Liver (tissue), 9 donors: ENCODE data around the gene PFKL. TPM values are rescaled to one million over a fixed set of nuclear protein-coding genes. Genes with fewer than 3 reads are reported as not detected.

Source experiments
- DNase-seq: peaks from one replicate; pipeline ENCODE4 v3.0.0-alpha.2; 2017; ENCODE audit warnings: low spot score
- H3K27ac ChIP-seq, 2 donors: one replicate each; pipeline ENCODE4 v1.7.0; 2013; ENCODE audit warnings: inconsistent platforms in 2 of 2, low read length in 2 of 2, control low read depth in 1 of 2, low read depth in 1 of 2, mild to moderate bottlenecking in 1 of 2
- H3K27me3 ChIP-seq, 4 donors: one replicate each; pipeline versions ENCODE4 v1.6.1 to v1.7.0; 2013; ENCODE audit warnings: low read length in 3 of 4, inconsistent platforms in 1 of 4, mild to moderate bottlenecking in 1 of 4, moderate library complexity in 1 of 4; ENCODE audit not compliant: control insufficient read depth in 4 of 4, insufficient read depth in 4 of 4
- H3K36me3 ChIP-seq, 4 donors: one replicate each; pipeline versions ENCODE4 v1.6.1 to v1.7.0; 2013; ENCODE audit warnings: low read length in 3 of 4, mild to moderate bottlenecking in 3 of 4, low read depth in 1 of 4, moderate library complexity in 1 of 4; ENCODE audit not compliant: control insufficient read depth in 4 of 4, insufficient read depth in 3 of 4
- H3K4me1 ChIP-seq, 4 donors: one replicate each; pipeline versions ENCODE4 v1.6.1 to v1.7.0; 2013; ENCODE audit warnings: low read length in 3 of 4, mild to moderate bottlenecking in 3 of 4, moderate library complexity in 1 of 4; ENCODE audit not compliant: control insufficient read depth in 4 of 4, insufficient read depth in 4 of 4
- H3K4me3 ChIP-seq, 3 donors: one replicate each; pipeline versions ENCODE4 v1.6.1 to v1.7.0; 2013; ENCODE audit warnings: low read length in 3 of 3, control low read depth in 1 of 3, low read depth in 1 of 3, mild to moderate bottlenecking in 1 of 3
- H3K9ac ChIP-seq, 2 donors: one replicate each; pipeline ENCODE4 v1.7.0; 2013; ENCODE audit warnings: low read length in 2 of 2, mild to moderate bottlenecking in 2 of 2, moderate library complexity in 2 of 2, control low read depth in 1 of 2, low read depth in 1 of 2
- H3K9me3 ChIP-seq, 4 donors: one replicate each; pipeline versions ENCODE4 v1.6.1 to v1.7.0; 2013; ENCODE audit warnings: low read length in 3 of 4; ENCODE audit not compliant: control insufficient read depth in 4 of 4
- FOXA1 ChIP-seq: IDR thresholded peaks from 2 replicates; pipeline ENCODE4 v1.6.1; 2016; ENCODE audit warnings: antibody characterized with exemption
- FOXA2 ChIP-seq: IDR thresholded peaks from 2 replicates; pipeline ENCODE4 v1.6.1; 2016; ENCODE audit warnings: antibody characterized with exemption
- GABPA ChIP-seq, 2 donors: IDR thresholded peaks in 1 of 2; conservative IDR thresholded peaks in 1 of 2; 2 replicates each; pipeline ENCODE4 v1.6.1; 2016; ENCODE audit warnings: antibody characterized with exemption in 2 of 2, mild to moderate bottlenecking in 1 of 2, moderate library complexity in 1 of 2
- HNF4A ChIP-seq, 2 donors: conservative IDR thresholded peaks; 2 replicates each; pipeline ENCODE4 v1.6.1; 2016; ENCODE audit warnings: antibody characterized with exemption in 2 of 2, mild to moderate bottlenecking in 2 of 2
- HNF4G ChIP-seq: IDR thresholded peaks from 2 replicates; pipeline ENCODE4 v1.6.1; 2016; ENCODE audit warnings: antibody characterized with exemption
- JUND ChIP-seq, 2 donors: IDR thresholded peaks; 2 replicates each; pipeline ENCODE4 v1.6.1; 2016; ENCODE audit warnings: antibody characterized with exemption in 2 of 2
- MAX ChIP-seq: IDR thresholded peaks from 2 replicates; pipeline ENCODE4 v1.6.1; 2016; ENCODE audit warnings: antibody characterized with exemption
- NR2F2 ChIP-seq: IDR thresholded peaks from 2 replicates; pipeline ENCODE4 v1.6.1; 2016; ENCODE audit warnings: antibody characterized with exemption
- RAD21 ChIP-seq, 2 donors: IDR thresholded peaks; 2 replicates each; pipeline ENCODE4 v1.6.1; 2016; ENCODE audit warnings: antibody characterized with exemption in 2 of 2, mild to moderate bottlenecking in 2 of 2
- RXRA ChIP-seq, 2 donors: IDR thresholded peaks; 2 replicates each; pipeline ENCODE4 v1.6.1; 2017 to 2018; ENCODE audit warnings: antibody characterized with exemption in 2 of 2, mild to moderate bottlenecking in 1 of 2
- SP1 ChIP-seq: IDR thresholded peaks from 2 replicates; pipeline ENCODE4 v1.6.1; 2018; ENCODE audit warnings: antibody characterized with exemption, mild to moderate bottlenecking
- TAF1 ChIP-seq: conservative IDR thresholded peaks from 2 replicates; pipeline ENCODE4 v1.6.1; 2016; ENCODE audit warnings: antibody characterized with exemption, mild to moderate bottlenecking
- YY1 ChIP-seq: IDR thresholded peaks from 2 replicates; pipeline ENCODE4 v1.6.1; 2016; ENCODE audit warnings: antibody characterized with exemption, mild to moderate bottlenecking
- WGBS: extraction: QIAGEN DNeasy Blood & Tissue Kit; methylation state at CpG from one replicate; pipeline ENCODE4 v1.1.7; 2013; 5-methylcytosine and 5-hydroxymethylcytosine counted together
- polyA plus RNA-seq, 2 donors: library from polyadenylated mRNA; stranded (reverse) in 1 of 2; unstranded in 1 of 2; fragments of 200-250 nt in 1 of 2; fragments of >200 nt in 1 of 2; fragmentation: Nextera tagmentation in 1 of 2; extraction: Ambion mirVana in 1 of 2; gene quantifications; one replicate each; pipeline versions ENCODE4 v1.2.1 to v1.2.3, GENCODE V29; 2013 to 2015
- total RNA-seq, 2 donors: library from RNA; depleted of rRNA; stranded (reverse); fragments of >200 nt; gene quantifications; one replicate each; pipeline ENCODE4 v1.2.3, GENCODE V29; 2014
- TF ChIP-seq, protein P1 (sequence below): fragments of 150-350 bp; IDR thresholded peaks from 2 replicates; pipeline ENCODE4 v1.5.1; 2017; ENCODE audit warnings: improper control_type of control experiment, low read depth, low read length; ENCODE audit not compliant: missing input control
- TF ChIP-seq, protein P2 (sequence below): IDR thresholded peaks from 2 replicates; pipeline ENCODE4 v1.6.1; 2016; ENCODE audit warnings: antibody characterized with exemption
- TF ChIP-seq, protein P3 (sequence below): IDR thresholded peaks from 2 replicates; pipeline ENCODE4 v1.6.1; 2016; ENCODE audit warnings: antibody characterized with exemption
- donor health status: healthy.
- donor health status: healthy.
- donor health status: healthy.
- donor health status: healthy.
- donor health status: healthy.

The PFKL gene
- total and polyA plus RNA-seq, 4 donors = 48.1 to 98.4 (median 81.0) TPM

DNA sequence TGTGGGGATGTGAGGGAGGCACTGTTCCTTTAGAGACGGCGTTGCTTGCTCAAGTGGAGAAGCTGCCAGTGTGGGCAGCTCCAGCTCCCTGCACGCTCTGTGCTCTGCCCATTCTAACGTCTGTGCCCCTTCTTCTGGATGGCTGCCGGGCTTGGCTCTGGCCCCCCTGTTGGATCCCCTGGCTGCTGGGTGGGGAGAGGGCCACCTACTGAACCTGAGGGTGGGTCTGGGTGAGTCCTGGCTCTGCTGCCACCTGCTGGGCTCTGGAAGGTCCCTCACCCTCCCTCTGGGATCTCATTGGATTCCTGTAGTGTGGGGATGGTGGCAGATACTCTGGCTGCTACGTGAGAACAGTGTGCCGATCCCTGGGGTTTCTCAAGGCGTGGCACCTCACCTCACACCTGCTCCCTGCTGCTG, 5.0 kb downstream of the PFKL start:
- H3K36me3 ChIP-seq = peaks cover 0 to 12% (median 1%) of the 10 kb centered on the region in 4 donors
- WGBS = 66% methylated on average over 8 of the region's 8 CpGs
- H3K4me3 ChIP-seq = no peak overlapping the region
- TF ChIP-seq MAX (no peak), RXRA (IDR thresholded peaks at IDR 0.05) (no peak), HNF4G (no peak), JUND (IDR thresholded peaks at IDR 0.05) (no peak), RAD21 (IDR thresholded peaks at IDR 0.05) (peak in 1 of 2 donors; percentile 76), HNF4A (conservative IDR thresholded peaks at IDR 0.05) (no peak), GABPA (IDR thresholded peaks at IDR 0.05 in 1 of 2, conservative IDR thresholded peaks at IDR 0.05 in 1 of 2) (no peak)
- TF ChIP-seq, protein P1, sequence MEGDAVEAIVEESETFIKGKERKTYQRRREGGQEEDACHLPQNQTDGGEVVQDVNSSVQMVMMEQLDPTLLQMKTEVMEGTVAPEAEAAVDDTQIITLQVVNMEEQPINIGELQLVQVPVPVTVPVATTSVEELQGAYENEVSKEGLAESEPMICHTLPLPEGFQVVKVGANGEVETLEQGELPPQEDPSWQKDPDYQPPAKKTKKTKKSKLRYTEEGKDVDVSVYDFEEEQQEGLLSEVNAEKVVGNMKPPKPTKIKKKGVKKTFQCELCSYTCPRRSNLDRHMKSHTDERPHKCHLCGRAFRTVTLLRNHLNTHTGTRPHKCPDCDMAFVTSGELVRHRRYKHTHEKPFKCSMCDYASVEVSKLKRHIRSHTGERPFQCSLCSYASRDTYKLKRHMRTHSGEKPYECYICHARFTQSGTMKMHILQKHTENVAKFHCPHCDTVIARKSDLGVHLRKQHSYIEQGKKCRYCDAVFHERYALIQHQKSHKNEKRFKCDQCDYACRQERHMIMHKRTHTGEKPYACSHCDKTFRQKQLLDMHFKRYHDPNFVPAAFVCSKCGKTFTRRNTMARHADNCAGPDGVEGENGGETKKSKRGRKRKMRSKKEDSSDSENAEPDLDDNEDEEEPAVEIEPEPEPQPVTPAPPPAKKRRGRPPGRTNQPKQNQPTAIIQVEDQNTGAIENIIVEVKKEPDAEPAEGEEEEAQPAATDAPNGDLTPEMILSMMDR = peak; percentile 64
- peak; percentile 56 for DNase-seq
- H3K9ac ChIP-seq = no peak overlapping the region
- no peak overlapping the region for H3K27ac ChIP-seq
- H3K4me1 ChIP-seq = peaks cover 17 to 45% (median 37%) of the 10 kb centered on the region in 4 donors
- no peaks in the 10 kb centered on the region for H3K27me3 ChIP-seq
- no peaks in the 10 kb centered on the region for H3K9me3 ChIP-seq

DNA sequence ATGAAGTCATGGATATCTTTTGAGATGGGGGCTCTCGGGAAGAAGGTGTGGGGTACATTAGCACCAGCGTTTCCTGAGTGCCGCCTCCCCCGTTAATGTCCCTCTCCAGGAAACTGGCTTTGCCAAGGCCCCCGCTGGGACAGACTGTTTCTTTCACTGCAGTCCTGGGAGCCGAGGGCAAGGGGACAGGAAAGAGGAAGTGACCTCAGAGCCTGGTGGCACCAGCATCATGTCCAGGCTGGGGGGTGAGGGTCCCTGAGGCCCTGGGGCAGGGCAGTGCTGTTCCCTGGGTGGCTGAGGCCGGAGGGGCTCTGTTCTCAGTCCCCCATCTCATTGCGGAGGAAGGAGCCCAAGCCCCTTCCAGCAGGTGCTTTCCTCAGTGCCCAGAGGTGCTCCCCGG, 5.8 kb downstream of the PFKL start:
- WGBS = 80% methylated on average over 9 of the region's 9 CpGs
- TF ChIP-seq MAX (no peak), RXRA (IDR thresholded peaks at IDR 0.05) (no peak), YY1 (no peak), FOXA2 (no peak), HNF4A (conservative IDR thresholded peaks at IDR 0.05) (no peak), TAF1 (no peak), FOXA1 (no peak), NR2F2 (no peak), SP1 (no peak), GABPA (IDR thresholded peaks at IDR 0.05 in 1 of 2, conservative IDR thresholded peaks at IDR 0.05 in 1 of 2) (no peak), HNF4G (no peak), JUND (IDR thresholded peaks at IDR 0.05) (no peak), RAD21 (IDR thresholded peaks at IDR 0.05) (no peak)
- TF ChIP-seq, protein P2, sequence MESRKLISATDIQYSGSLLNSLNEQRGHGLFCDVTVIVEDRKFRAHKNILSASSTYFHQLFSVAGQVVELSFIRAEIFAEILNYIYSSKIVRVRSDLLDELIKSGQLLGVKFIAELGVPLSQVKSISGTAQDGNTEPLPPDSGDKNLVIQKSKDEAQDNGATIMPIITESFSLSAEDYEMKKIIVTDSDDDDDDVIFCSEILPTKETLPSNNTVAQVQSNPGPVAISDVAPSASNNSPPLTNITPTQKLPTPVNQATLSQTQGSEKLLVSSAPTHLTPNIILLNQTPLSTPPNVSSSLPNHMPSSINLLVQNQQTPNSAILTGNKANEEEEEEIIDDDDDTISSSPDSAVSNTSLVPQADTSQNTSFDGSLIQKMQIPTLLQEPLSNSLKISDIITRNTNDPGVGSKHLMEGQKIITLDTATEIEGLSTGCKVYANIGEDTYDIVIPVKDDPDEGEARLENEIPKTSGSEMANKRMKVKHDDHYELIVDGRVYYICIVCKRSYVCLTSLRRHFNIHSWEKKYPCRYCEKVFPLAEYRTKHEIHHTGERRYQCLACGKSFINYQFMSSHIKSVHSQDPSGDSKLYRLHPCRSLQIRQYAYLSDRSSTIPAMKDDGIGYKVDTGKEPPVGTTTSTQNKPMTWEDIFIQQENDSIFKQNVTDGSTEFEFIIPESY = no peak
- TF ChIP-seq, protein P3, sequence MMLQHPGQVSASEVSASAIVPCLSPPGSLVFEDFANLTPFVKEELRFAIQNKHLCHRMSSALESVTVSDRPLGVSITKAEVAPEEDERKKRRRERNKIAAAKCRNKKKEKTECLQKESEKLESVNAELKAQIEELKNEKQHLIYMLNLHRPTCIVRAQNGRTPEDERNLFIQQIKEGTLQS = no peak
- H3K4me1 ChIP-seq = peaks cover 17 to 43% (median 35%) of the 10 kb centered on the region in 4 donors
- H3K9ac ChIP-seq = no peak overlapping the region
- no peaks in the 10 kb centered on the region for H3K27me3 ChIP-seq
- no peaks in the 10 kb centered on the region for H3K9me3 ChIP-seq
- no peak overlapping the region for H3K4me3 ChIP-seq
- no peak for DNase-seq
- H3K36me3 ChIP-seq = peaks cover 0 to 20% (median 2%) of the 10 kb centered on the region in 4 donors
- H3K27ac ChIP-seq = no peak overlapping the region
